NB4 (cell line): ENCODE measurements around the gene FRMD5.

Source experiments
- DNase-seq: peaks from one replicate; pipeline ENCODE4 v3.0.0; 2010; ENCODE audit warnings: low read depth
- H3K4me3 ChIP-seq: one replicate; pipeline ENCODE4 v1.5.1; 2011; ENCODE audit warnings: mild to moderate bottlenecking, low read depth, low read length, moderate library complexity
- MYC ChIP-seq: IDR thresholded peaks from 2 replicates; pipeline ENCODE4 v1.6.1; 2011; ENCODE audit warnings: low read depth, low read length
- POLR2A ChIP-seq: IDR thresholded peaks from 2 replicates; pipeline ENCODE4 v1.6.1; 2011; ENCODE audit warnings: mild to moderate bottlenecking; ENCODE audit not compliant: insufficient read length; ENCODE audit errors: extremely low read depth
- TF ChIP-seq, protein P1 (sequence below): IDR thresholded peaks from 2 replicates; pipeline ENCODE4 v1.6.1; 2011; ENCODE audit warnings: low read depth, low read length
- TF ChIP-seq, protein P2 (sequence below): IDR thresholded peaks from one replicate; pipeline ENCODE4 v1.5.1; 2012; ENCODE audit warnings: low read depth, low read length

Gene FRMD5

DNA sequence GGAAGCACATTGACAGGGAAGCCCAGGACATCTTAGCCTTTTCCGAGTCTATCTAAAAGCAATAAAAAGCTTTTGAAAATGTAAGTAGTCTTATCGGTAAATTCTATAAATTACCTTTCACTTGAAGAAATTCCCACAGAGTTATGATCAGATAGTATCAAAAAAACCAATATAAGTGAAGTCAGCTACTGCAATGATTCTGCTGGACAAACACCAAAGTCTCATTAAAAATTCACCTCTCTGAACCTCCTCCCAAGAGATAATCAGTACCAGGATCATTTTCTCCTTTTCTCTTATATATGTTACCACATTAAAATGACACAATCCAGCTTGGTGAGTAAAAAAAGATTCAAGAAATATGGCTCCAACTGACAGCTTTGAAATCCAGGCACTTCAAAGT, 69.2 kb downstream of the FRMD5 start:
- H3K4me3 ChIP-seq, result no peak overlapping the region
- TF ChIP-seq MYC, result no peak
- no peak for TF ChIP-seq POLR2A
- TF ChIP-seq, protein P1, sequence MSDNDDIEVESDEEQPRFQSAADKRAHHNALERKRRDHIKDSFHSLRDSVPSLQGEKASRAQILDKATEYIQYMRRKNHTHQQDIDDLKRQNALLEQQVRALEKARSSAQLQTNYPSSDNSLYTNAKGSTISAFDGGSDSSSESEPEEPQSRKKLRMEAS, result no peak
- TF ChIP-seq, protein P2, sequence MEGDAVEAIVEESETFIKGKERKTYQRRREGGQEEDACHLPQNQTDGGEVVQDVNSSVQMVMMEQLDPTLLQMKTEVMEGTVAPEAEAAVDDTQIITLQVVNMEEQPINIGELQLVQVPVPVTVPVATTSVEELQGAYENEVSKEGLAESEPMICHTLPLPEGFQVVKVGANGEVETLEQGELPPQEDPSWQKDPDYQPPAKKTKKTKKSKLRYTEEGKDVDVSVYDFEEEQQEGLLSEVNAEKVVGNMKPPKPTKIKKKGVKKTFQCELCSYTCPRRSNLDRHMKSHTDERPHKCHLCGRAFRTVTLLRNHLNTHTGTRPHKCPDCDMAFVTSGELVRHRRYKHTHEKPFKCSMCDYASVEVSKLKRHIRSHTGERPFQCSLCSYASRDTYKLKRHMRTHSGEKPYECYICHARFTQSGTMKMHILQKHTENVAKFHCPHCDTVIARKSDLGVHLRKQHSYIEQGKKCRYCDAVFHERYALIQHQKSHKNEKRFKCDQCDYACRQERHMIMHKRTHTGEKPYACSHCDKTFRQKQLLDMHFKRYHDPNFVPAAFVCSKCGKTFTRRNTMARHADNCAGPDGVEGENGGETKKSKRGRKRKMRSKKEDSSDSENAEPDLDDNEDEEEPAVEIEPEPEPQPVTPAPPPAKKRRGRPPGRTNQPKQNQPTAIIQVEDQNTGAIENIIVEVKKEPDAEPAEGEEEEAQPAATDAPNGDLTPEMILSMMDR, result no peak
- no peak for DNase-seq

DNA sequence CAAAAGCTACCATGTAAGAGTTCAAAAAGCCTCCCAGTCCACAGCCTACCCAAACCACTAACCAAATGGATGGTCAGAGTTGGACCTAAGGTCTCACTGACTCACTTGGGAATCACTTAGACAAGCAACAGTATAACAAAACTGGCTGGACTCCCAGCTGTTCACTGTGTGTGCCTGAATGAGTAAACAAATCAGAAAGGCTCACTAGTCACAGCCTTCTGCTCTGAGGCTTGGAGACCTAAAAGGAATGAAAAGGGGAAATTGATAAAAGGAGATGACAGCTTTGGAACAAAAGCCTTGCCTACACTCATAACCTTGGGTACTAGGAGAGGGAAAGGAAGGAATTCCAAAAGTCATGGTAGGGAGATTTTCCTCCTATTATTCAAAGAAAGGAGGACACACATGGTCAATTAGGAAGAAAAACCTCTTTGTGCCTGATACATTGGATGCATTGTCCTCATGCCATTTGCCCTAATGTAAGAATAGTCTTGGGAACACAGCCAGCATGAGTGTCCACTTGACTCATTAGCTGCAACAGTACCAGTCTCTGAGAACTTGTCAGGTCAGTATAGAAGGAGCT, 92.3 kb downstream of the FRMD5 start:
- TF ChIP-seq, protein P2, result no peak
- no peak for TF ChIP-seq POLR2A
- no peak for TF ChIP-seq MYC
- TF ChIP-seq, protein P1, result no peak
- H3K4me3 ChIP-seq, result no peak overlapping the region
- DNase-seq, result no peak

DNA sequence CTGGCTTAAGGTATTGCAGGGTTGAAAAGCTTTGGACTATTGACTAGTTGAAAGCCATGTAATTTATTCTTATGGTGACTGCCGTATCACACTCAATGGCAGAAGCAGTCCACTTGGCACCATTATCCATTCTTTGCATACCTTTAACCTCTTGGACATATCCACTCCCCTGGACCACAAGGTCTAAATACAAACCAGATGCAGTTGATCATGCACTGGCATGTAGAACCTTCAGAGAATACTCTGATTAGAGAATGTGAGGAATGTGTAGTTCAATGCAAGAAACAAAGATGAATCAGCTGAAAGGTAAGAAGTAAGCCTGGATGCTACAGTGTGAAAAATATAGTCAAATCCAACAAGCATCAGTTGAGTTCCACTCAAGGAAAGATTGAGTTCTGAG, 93.1 kb downstream of the FRMD5 start:
- DNase-seq, result no peak
- H3K4me3 ChIP-seq, result no peak overlapping the region
- TF ChIP-seq POLR2A (no peak), MYC (no peak)
- TF ChIP-seq, protein P1, result no peak
- TF ChIP-seq, protein P2, result no peak

DNA sequence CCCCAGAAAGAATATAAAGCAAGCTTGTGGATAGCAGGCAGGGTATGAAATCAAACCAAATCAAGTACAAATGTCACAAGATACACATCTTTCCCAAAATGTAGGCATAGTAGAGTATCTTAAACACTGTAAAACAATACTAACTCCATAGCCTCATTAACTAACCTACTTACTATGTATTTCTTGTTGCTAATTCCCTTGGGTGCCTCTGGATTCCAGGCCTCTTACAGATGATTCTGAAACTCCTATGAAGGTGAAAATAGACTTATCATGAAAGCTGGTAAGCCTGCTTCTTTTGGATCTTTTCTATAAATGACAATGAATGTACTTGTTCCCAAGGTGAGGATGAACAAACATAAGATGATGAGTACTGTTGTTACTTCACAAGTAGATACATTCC, 93.8 kb downstream of the FRMD5 start:
- TF ChIP-seq POLR2A (no peak), MYC (no peak)
- TF ChIP-seq, protein P1, result no peak
- TF ChIP-seq, protein P2, result no peak
- DNase-seq, result no peak
- no peak overlapping the region for H3K4me3 ChIP-seq

DNA sequence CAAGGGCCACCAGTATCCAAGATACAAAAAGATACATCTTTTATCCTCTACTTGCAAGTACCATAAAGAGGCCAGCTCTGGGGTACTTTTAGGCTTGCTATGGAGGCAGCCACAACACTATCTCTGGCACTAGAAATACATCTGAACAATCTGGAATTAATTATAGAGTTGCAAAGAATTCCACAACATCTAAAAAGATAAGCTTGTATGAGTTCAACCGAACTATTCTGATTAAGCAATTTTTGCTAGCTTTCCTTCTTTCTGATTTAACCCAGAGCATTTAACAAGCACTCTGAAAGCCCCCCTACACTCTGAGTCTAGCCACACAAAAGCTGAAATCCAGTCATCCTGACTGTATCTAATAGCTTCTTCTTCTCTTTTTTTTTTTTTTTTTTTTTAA, 95.4 kb downstream of the FRMD5 start:
- DNase-seq, result no peak
- TF ChIP-seq, protein P1, result no peak
- no peak for TF ChIP-seq POLR2A
- TF ChIP-seq, protein P2, result no peak
- no peak for TF ChIP-seq MYC
- no peak overlapping the region for H3K4me3 ChIP-seq
